Lower lobe of right lung (tissue), 2 donors: ENCODE data around the gene EVA1C. TPM values are rescaled to one million over a fixed set of nuclear protein-coding genes. Genes with fewer than 3 reads are reported as not detected.

Source experiments
- ATAC-seq, 2 donors: fragments of 200-7000 bp; cut with Tn5 transposase; one replicate each; pipeline ENCODE4 v1.9.1; 2020 to 2022; ENCODE audit warnings: mild to moderate bottlenecking in 2 of 2, moderate library complexity in 2 of 2
- DNase-seq: peaks from one replicate; pipeline ENCODE4 v3.0.0-alpha.2; 2020
- H3K27ac ChIP-seq: fragments of 200-600 bp; one replicate; pipeline ENCODE4 v1.8.0; 2022
- H3K27me3 ChIP-seq: fragments of 200-600 bp; one replicate; pipeline ENCODE4 v1.8.0; 2022; ENCODE audit warnings: low read depth
- H3K36me3 ChIP-seq: fragments of 200-600 bp; one replicate; pipeline ENCODE4 v1.8.0; 2022; ENCODE audit warnings: mild to moderate bottlenecking
- H3K4me1 ChIP-seq: fragments of 200-600 bp; one replicate; pipeline ENCODE4 v1.8.0; 2022
- H3K4me3 ChIP-seq: fragments of 200-600 bp; one replicate; pipeline ENCODE4 v1.8.0; 2022; ENCODE audit warnings: mild to moderate bottlenecking
- H3K9me3 ChIP-seq: fragments of 200-600 bp; one replicate; pipeline ENCODE4 v1.8.0; 2022
- intact Hi-C: fragments of 100-400 bp; cut with DNase I; formaldehyde crosslinking; loops from one replicate; pipeline ENCODE4 v1.11.0; 2022
- total RNA-seq: library from RNA; stranded (reverse); fragmentation: NEBNext Ultra II Directional; extraction: Animal tissue kit (Norgen Biotek cat#: 25700); gene quantifications from one replicate; pipeline ENCODE4 v1.2.1, GENCODE V29; 2021
- TF ChIP-seq, protein P1 (sequence below): fragments of 200-600 bp; IDR thresholded peaks from one replicate; pipeline ENCODE4 v1.8.0; 2022; ENCODE audit warnings: antibody characterized with exemption, mild to moderate bottlenecking
- donor health status: DM: no; HTN: yes; CAD: no; lungs with severe emphysema.

Gene EVA1C
- total RNA-seq, 1 donor from 2014 or later = 31.8 TPM

GRCh38 chr21:32392299-32392879, 20.1 kb upstream of the EVA1C start:
- Histone ChIP-seq H3K27me3 (no peaks in the 10 kb centered on the region), H3K9me3 (no peaks in the 10 kb centered on the region), H3K36me3 (no peaks in the 10 kb centered on the region), H3K4me1 (peaks cover 15% of the 10 kb centered on the region), H3K4me3 (peak overlapping the region; percentile 88), H3K27ac (no peak overlapping the region)
- intact Hi-C loops = no loop called here
- TF ChIP-seq, protein P1, sequence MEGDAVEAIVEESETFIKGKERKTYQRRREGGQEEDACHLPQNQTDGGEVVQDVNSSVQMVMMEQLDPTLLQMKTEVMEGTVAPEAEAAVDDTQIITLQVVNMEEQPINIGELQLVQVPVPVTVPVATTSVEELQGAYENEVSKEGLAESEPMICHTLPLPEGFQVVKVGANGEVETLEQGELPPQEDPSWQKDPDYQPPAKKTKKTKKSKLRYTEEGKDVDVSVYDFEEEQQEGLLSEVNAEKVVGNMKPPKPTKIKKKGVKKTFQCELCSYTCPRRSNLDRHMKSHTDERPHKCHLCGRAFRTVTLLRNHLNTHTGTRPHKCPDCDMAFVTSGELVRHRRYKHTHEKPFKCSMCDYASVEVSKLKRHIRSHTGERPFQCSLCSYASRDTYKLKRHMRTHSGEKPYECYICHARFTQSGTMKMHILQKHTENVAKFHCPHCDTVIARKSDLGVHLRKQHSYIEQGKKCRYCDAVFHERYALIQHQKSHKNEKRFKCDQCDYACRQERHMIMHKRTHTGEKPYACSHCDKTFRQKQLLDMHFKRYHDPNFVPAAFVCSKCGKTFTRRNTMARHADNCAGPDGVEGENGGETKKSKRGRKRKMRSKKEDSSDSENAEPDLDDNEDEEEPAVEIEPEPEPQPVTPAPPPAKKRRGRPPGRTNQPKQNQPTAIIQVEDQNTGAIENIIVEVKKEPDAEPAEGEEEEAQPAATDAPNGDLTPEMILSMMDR = no peak
- ATAC-seq (peak; percentile 46 to 57), DNase-seq (no peak)

DNA sequence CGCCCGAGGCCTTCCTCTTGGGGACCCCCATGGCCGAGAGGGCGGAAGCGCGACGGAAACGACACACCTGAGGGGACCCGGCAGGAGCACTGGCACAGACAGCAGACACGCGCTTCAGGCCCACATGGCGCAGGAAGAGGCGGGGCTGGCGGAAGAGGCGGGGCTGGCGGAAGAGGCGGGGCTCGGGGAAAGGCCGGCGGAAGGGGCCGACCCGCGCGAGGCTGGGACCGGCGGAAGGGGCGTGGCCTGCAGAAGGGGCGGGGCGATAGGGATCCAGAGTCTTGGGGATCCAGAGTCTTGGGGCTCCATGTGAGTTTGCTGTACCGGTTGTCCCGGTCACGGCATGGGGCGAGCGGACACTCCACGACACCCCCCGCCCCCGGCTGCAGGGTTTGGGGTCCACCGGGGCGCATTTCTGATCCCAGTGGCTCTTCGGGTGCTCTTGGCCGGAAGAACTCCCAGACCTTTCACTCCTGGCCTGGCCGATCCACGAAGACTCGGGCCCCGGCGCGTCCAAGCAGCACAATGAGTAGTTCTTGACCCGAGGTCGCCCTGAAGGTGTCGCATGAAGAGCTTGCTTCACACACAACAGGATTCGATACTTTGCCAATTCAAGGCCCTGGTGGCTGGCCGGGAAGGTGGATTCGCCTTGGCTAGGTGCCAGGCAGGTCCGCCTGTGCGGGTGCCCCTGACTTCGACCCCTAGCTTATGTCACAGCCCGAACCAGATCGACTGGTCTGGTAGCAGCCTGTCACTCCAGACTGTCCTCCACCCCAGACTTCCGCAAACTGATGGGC, 19.4 kb upstream of the EVA1C start, which contains the start of gene URB1:
Gene URB1 (minus strand): TSS at position 133 of the 797 bp plus-strand sequence. CDS start 102 bp downstream, at position 31.
- H3K36me3 ChIP-seq = no peaks in the 10 kb centered on the region
- H3K27ac ChIP-seq = peak within 1 kb of the TSS; percentile 87
- TF ChIP-seq, protein P1 = no peak
- H3K4me3 ChIP-seq = peak within 1 kb of the TSS; percentile 88
- intact Hi-C loops = no loop called here
- H3K4me1 ChIP-seq = peaks cover 15% of the 10 kb centered on the region
- no peaks in the 10 kb centered on the region for H3K9me3 ChIP-seq
- ATAC-seq = peak; percentile 99
- DNase-seq = peak; percentile 95
- H3K27me3 ChIP-seq = no peaks in the 10 kb centered on the region

DNA sequence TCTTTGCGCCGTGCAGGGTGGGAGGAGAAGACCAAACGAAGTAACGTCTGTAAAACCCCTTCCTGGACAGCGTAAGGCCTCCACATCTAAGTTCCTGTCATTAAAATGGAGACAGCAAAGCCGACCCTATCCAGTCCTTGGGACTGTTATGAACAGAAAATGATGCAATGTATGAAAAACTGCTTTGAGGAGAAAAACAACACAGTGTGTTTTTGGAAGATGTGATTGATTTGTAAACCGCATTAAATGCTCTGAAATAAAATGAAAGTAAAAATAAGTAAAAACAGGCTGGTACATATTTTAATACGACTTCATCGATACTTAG, 18.9 kb upstream of the EVA1C start:
- ATAC-seq = no peak
- intact Hi-C loops = no loop called here
- Histone ChIP-seq H3K4me1 (peaks cover 15% of the 10 kb centered on the region), H3K27me3 (no peaks in the 10 kb centered on the region), H3K27ac (peak overlapping the region; percentile 87), H3K4me3 (peak overlapping the region; percentile 88), H3K9me3 (no peaks in the 10 kb centered on the region), H3K36me3 (no peaks in the 10 kb centered on the region)
- TF ChIP-seq, protein P1 = no peak
- DNase-seq = no peak

- ATAC-seq (peak; percentile 89 to 93), DNase-seq (peak; percentile 63)
- TF ChIP-seq, protein P1 = peak; percentile 67
- no peaks in the 10 kb centered on the region for H3K27me3 ChIP-seq
- no peak overlapping the region for H3K27ac ChIP-seq
- no peaks in the 10 kb centered on the region for H3K9me3 ChIP-seq
- intact Hi-C loops = no loop called here
- peaks cover 11% of the 10 kb centered on the region for H3K4me1 ChIP-seq
- no peak overlapping the region for H3K4me3 ChIP-seq
- no peaks in the 10 kb centered on the region for H3K36me3 ChIP-seq
Measured at GRCh38 chr21:32403201-32403777, 9.2 kb upstream of the EVA1C start.

GRCh38 chr21:32406405-32406804, 6.1 kb upstream of the EVA1C start:
- no peak for DNase-seq
- H3K27me3 ChIP-seq = no peaks in the 10 kb centered on the region
- H3K4me1 ChIP-seq = peaks cover 20% of the 10 kb centered on the region
- H3K4me3 ChIP-seq = no peak overlapping the region
- H3K27ac ChIP-seq = peak overlapping the region; percentile 51
- ATAC-seq = no peak
- intact Hi-C loops = no loop called here
- H3K36me3 ChIP-seq = no peaks in the 10 kb centered on the region
- TF ChIP-seq, protein P1 = no peak
- no peaks in the 10 kb centered on the region for H3K9me3 ChIP-seq
